Heart left ventricle (tissue), 16 donors: ENCODE results near the gene ITPK1. TPM values are rescaled to one million over a fixed set of nuclear protein-coding genes. Genes with fewer than 3 reads are reported as not detected.
A peak's percentile ranks its signal among the peaks of the same experiment; 100 is the strongest.

ENCODE experiments used
- ATAC-seq, 4 donors: fragments of 200-7000 bp; cut with Tn5 transposase; one replicate each; pipeline ENCODE4 v1.9.1; 2020 to 2022; ENCODE audit warnings: moderate library complexity in 4 of 4, mild to moderate bottlenecking in 3 of 4, moderate number of reproducible peaks in 1 of 4
- DNase-seq, 5 donors: peaks; one replicate each; pipeline ENCODE4 v3.0.0-alpha.2; 2020
- H3K27ac ChIP-seq, 12 donors: fragments of 200-600 bp; sonication (generic) in 4 of 12; one replicate each; pipeline versions ENCODE4 v1.5.0 to v1.8.0; 2016 to 2022; ENCODE audit warnings: mild to moderate bottlenecking in 2 of 12
- H3K27me3 ChIP-seq, 9 donors: fragments of 200-600 bp; sonication (generic) in 2 of 9; one replicate each; pipeline versions ENCODE4 v1.5.1 to v1.8.0; 2016 to 2022; ENCODE audit warnings: mild to moderate bottlenecking in 3 of 9
- H3K36me3 ChIP-seq, 9 donors: fragments of 200-600 bp; sonication (generic) in 2 of 9; one replicate each; pipeline versions ENCODE4 v1.5.0 to v1.8.0; 2018 to 2022; ENCODE audit warnings: mild to moderate bottlenecking in 2 of 9
- H3K4me1 ChIP-seq, 12 donors: fragments of 200-600 bp; sonication (generic) in 4 of 12; one replicate each; pipeline versions ENCODE4 v1.5.0 to v1.8.0; 2016 to 2022; ENCODE audit warnings: mild to moderate bottlenecking in 3 of 12
- H3K4me3 ChIP-seq, 12 donors: fragments of 200-600 bp; sonication (generic) in 4 of 12; one replicate each; pipeline versions ENCODE4 v1.5.0 to v1.8.0; 2017 to 2022; ENCODE audit warnings: mild to moderate bottlenecking in 9 of 12, moderate library complexity in 4 of 12
- H3K9me3 ChIP-seq, 12 donors: fragments of 200-600 bp; sonication (generic) in 4 of 12; one replicate each; pipeline versions ENCODE4 v1.5.0 to v1.8.0; 2016 to 2022; ENCODE audit warnings: mild to moderate bottlenecking in 1 of 12
- POLR2A ChIP-seq, 2 donors: fragments of 450-650 bp; IDR thresholded peaks; one replicate each; pipeline ENCODE4 v1.6.1; 2017; ENCODE audit warnings: antibody characterized with exemption in 2 of 2, mild to moderate bottlenecking in 2 of 2, moderate library complexity in 2 of 2
- WGBS, 4 donors: extraction: QIAGEN DNeasy Blood & Tissue Kit in 2 of 4; methylation state at CpG; one replicate each; pipeline versions ENCODE4 v1.1.5 to v1.1.7; 2013 to 2018; 5-methylcytosine and 5-hydroxymethylcytosine counted together
- intact Hi-C, 10 donors: fragments of 100-400 bp; cut with DNase I; formaldehyde crosslinking; loops; one replicate each; pipeline versions ENCODE4 v1.11.1 to v1.14.2; 2022
- polyA plus RNA-seq, 2 donors: library from polyadenylated mRNA; stranded (reverse); fragments of 200-250 nt; gene quantifications; one replicate each; pipeline ENCODE4 v1.2.3, GENCODE V29; 2013
- total RNA-seq, 9 donors: library from RNA; depleted of rRNA in 2 of 9; stranded (reverse); fragments of >200 nt in 2 of 9; fragmentation: NEBNext Ultra II Directional in 3 of 9; extraction: Animal tissue kit (Norgen Biotek cat#: 25700) in 3 of 9; gene quantifications; one replicate each; pipeline versions ENCODE4 v1.1.0 to v1.2.4, GENCODE V29; 2016 to 2023
- TF ChIP-seq, protein P1 (sequence below), 12 donors: fragments of 200-600 bp; sonication (generic) in 4 of 12; IDR thresholded peaks; one replicate each; pipeline versions ENCODE4 v1.5.0 to v1.8.0; 2018 to 2022; ENCODE audit warnings: antibody characterized with exemption in 12 of 12, mild to moderate bottlenecking in 5 of 12
- donor health status: ischemic (EF 13 %, LVEDD 7.1; RV severe dilation, severe dysfunction).
- donor health status: healthy with polysubstance abuse.
- donor health status: DM: no; HTN: yes; CAD: no.
- donor health status: DM: no; HTN: no; CAD: no.
- donor health status: ischemic (EF 25% LVEDD 6.9; RV normal size, moderate dysfunction).
- donor health status: ischemic (EF 25% LVEDD 5.7; RV mildly dilated, moderate dysfunction).
- donor health status: healthy.
- donor health status: DM: yes; HTN: yes; CAD: no.
- donor health status: ischemic (EF 35%, LVEDD 5.7; RV mildly dilated, moderate dysfunction).
- donor health status: nonischemic (EF 11% LVEDD 7.7; RV severe dilation, severe dysfunction).
- donor health status: DM: yes; HTN: yes; CAD: no.
- donor health status: PGD.
- donor health status: ischemic (EF 29% LVEDD 5.4; RV normal size, mild dysfunction).
- donor health status: nonischemic (EF 23%, LVEDD 6.1; RV moderate dilation, normal function).

Gene ITPK1
- total and polyA plus RNA-seq, 11 donors = 44.5 to 158 (median 91.0) TPM

DNA sequence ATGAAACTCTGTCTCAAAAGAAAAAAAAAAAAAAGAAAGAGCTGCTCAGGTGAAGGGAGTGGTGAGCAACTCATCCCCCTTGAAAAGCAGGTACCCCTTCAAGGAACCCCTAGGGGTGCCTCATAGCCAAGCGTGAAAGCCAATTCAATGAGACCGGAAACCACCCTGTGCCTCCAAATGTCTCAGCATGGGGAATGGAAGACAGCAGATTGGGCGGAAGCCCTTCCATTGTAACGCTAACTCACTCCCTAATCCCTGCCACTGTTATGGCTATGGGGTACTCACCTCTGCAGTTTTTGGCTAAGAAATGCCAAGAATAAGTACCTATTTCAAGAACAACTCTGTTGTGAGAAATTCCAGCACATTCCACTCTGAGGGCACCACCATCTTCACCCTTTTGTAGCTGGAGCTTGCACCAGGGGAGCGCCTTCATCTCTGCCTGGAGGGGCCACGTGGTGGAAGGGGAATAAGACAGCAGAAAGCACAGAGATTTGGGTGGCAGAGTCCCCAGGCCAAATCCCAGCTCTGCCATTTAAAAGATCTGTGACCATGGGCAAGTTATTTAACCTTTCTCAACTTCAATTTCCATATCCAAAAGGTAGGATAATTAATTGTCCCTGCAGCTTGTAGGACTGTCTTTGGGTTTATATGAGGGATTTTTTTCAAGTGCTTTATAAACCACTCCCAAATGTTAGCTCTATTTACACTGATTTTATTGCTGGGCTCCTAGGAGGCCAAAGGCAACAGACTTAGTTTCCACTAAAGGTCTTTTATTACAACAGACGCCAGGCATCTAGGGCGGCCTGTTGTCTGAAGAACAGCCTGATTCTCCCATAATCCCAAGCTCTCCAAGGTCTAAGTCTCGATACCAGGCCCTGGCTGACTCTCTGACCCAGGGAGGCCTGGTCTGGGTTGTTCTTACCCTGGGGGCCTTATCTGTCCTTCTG, 63.9 kb downstream of the ITPK1 start:
- H3K4me1 ChIP-seq = peaks cover 0 to 64% (median 37%) of the 10 kb centered on the region in 12 donors

DNA sequence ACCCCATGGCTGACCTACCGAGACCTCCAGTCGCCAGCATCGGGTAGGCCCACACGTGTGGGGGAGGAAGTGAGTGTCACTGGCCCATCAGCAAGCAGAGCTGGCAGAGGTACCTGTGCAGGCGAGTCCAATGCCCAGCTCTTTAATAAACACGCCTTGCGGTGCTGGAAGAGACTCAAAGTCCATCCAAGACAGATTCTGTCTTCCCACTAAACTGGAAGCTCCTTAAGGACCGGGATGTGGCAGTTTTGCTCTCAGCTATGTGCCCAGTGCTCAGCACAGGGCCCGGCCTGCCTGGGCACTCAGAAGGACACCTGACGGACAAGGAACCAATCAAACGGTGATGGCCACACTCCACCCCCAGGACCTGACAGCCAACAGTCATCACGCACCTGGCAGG, 65.0 kb downstream of the ITPK1 start:
- no peaks in the 10 kb centered on the region for H3K9me3 ChIP-seq
- peak overlapping the region in 3 of 12 donors; percentile 54 to 74 (median 62) for H3K27ac ChIP-seq
- peaks cover 0 to 64% (median 37%) of the 10 kb centered on the region in 12 donors for H3K4me1 ChIP-seq
- H3K27me3 ChIP-seq = no peaks in the 10 kb centered on the region
- no peak for ATAC-seq
- no peak overlapping the region for H3K4me3 ChIP-seq
- intact Hi-C loops = no loop called here
- WGBS, 4 donors = 75 to 89% (median 77%) methylated on average over 8 to 12 of the region's 12 CpGs
- no peaks in the 10 kb centered on the region for H3K36me3 ChIP-seq
- no peak for TF ChIP-seq POLR2A (IDR thresholded peaks at IDR 0.05)
- TF ChIP-seq, protein P1, sequence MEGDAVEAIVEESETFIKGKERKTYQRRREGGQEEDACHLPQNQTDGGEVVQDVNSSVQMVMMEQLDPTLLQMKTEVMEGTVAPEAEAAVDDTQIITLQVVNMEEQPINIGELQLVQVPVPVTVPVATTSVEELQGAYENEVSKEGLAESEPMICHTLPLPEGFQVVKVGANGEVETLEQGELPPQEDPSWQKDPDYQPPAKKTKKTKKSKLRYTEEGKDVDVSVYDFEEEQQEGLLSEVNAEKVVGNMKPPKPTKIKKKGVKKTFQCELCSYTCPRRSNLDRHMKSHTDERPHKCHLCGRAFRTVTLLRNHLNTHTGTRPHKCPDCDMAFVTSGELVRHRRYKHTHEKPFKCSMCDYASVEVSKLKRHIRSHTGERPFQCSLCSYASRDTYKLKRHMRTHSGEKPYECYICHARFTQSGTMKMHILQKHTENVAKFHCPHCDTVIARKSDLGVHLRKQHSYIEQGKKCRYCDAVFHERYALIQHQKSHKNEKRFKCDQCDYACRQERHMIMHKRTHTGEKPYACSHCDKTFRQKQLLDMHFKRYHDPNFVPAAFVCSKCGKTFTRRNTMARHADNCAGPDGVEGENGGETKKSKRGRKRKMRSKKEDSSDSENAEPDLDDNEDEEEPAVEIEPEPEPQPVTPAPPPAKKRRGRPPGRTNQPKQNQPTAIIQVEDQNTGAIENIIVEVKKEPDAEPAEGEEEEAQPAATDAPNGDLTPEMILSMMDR (IDR thresholded peaks at IDR 0.05) = no peak
- DNase-seq = no peak

More for the DNA sequence above, 63.9 kb downstream of the ITPK1 start:
- Histone ChIP-seq H3K9me3 (no peaks in the 10 kb centered on the region), H3K27me3 (no peaks in the 10 kb centered on the region), H3K4me3 (no peak overlapping the region), H3K27ac (peak overlapping the region in 1 of 12 donors; percentile 74), H3K36me3 (no peaks in the 10 kb centered on the region)
- DNase-seq (no peak), ATAC-seq (no peak)
- TF ChIP-seq, protein P1 (IDR thresholded peaks at IDR 0.05) = no peak
- TF ChIP-seq POLR2A (IDR thresholded peaks at IDR 0.05) = no peak
- intact Hi-C loops = no loop called here
- WGBS, 4 donors = 92 to 99% (median 98%) methylated on average over 9 of the region's 9 CpGs

DNA sequence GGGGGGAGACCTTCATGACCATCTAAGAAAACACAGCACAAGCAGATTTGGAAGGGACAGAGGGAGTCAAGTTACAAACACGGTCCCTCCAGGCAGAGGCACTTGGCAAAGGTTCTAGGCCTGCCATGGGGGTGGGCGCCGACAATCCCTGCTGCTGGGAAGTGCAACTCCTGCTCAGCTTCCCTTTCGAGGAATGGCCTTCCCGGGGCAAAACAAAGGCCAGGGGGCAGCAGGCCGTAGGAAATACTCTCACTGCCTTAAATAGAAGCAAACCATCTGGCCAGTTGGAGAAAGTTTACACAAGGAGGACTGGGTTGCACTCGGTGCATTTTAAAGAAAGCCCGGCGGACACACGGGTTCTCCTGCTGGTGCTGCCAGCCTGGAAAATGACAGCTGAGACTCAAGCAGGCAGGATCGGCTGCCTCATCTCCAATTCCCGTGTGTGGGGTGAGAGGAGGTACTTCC, 65.8 kb downstream of the ITPK1 start:
- peaks cover 1 to 66% (median 42%) of the 10 kb centered on the region in 12 donors for H3K4me1 ChIP-seq
- H3K27me3 ChIP-seq = no peaks in the 10 kb centered on the region
- DNase-seq = peak in 3 of 5 donors; percentile 22 to 37 (median 29)
- peak overlapping the region in 5 of 12 donors; percentile 14 to 74 (median 62) for H3K27ac ChIP-seq
- intact Hi-C loops = loop anchor here in 2 of 10 donors (5.0 to 10.0 kb wide), 2 partner anchors 45 to 62 kb away; no protein-coding TSS in a partner anchor
- peak in 3 of 4 donors; percentile 5 to 22 (median 9) for ATAC-seq
- 12 to 39% (median 29%) methylated on average over 11 to 12 of the region's 12 CpGs for WGBS, 4 donors
- no peaks in the 10 kb centered on the region for H3K36me3 ChIP-seq
- H3K4me3 ChIP-seq = no peak overlapping the region
- TF ChIP-seq POLR2A (IDR thresholded peaks at IDR 0.05) = no peak
- TF ChIP-seq, protein P1 (IDR thresholded peaks at IDR 0.05) = peak in 4 of 12 donors; percentile 12 to 28 (median 13)
- H3K9me3 ChIP-seq = no peaks in the 10 kb centered on the region

DNA sequence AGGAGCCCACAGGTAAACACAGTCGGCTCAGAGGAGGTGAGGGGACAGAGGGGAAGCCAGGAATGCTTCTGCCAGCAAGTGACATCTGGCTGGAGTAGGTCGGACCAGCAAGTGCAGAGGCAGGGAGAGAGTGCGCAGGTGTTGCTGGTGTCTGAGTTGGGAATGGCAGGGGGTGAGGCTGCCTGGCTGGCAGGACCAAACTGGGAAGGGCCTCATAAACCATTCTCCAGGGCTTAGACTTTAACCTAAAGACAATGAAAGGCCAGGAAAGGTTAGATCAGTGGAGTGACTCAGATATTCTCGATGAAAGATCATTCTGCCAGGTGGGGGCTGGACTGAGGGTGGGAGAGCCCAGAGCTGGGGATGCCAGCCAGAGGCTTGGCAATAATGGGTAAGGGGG, 66.4 kb downstream of the ITPK1 start:
- intact Hi-C loops = loop anchor here in 2 of 10 donors (5.0 to 10.0 kb wide), 2 partner anchors 45 to 63 kb away; no protein-coding TSS in a partner anchor
- no peaks in the 10 kb centered on the region for H3K36me3 ChIP-seq
- H3K27me3 ChIP-seq = no peaks in the 10 kb centered on the region
- TF ChIP-seq, protein P1 (IDR thresholded peaks at IDR 0.05) = no peak
- no peak for TF ChIP-seq POLR2A (IDR thresholded peaks at IDR 0.05)
- H3K27ac ChIP-seq = peak overlapping the region in 5 of 12 donors; percentile 14 to 74 (median 62)
- DNase-seq (peak in 2 of 5 donors; percentile 9 to 16), ATAC-seq (no peak)
- 66 to 73% (median 69%) methylated on average over 4 of the region's 4 CpGs for WGBS, 4 donors
- H3K4me1 ChIP-seq = peaks cover 5 to 72% (median 47%) of the 10 kb centered on the region in 12 donors
- H3K9me3 ChIP-seq = no peaks in the 10 kb centered on the region
- no peak overlapping the region for H3K4me3 ChIP-seq
